Urothelium cell line (cell line): Measurements from ENCODE around the gene BCAT1.
"Not testable (repeated sequence)": the region's sequence is repeated elsewhere in the genome, so short reads cannot be mapped to it uniquely, and the experiment has no call there.

Experiments used
- DNase-seq: peaks from one replicate; pipeline ENCODE4 v3.0.0; 2011; ENCODE audit warnings: low spot score, mixed read lengths
- FAIRE-seq: peaks from 2 replicates; lab custom pipeline; 2011; peaks lifted over from hg19 to GRCh38; lab: Jason Lieb, UNC

BCAT1 gene

GRCh38 chr12:24864796-24865125, 84.1 kb downstream of the BCAT1 start:
- FAIRE-seq, result no peak
- peak; percentile 46 for DNase-seq

- FAIRE-seq (no peak), DNase-seq (no peak)
Observed at GRCh38 chr12:24861766-24862540, 86.9 kb downstream of the BCAT1 start.

- FAIRE-seq (no peak), DNase-seq (no peak)
Observed at GRCh38 chr12:24860546-24860945, 88.4 kb downstream of the BCAT1 start.

GRCh38 chr12:24856541-24856940, 92.4 kb downstream of the BCAT1 start:
- FAIRE-seq (no peak), DNase-seq (no peak)

- FAIRE-seq (no peak), DNase-seq (no peak)
Observed at GRCh38 chr12:24854908-24855307, 94.0 kb downstream of the BCAT1 start.

- no peak for FAIRE-seq
- DNase-seq, result no peak
Observed at GRCh38 chr12:24854017-24854416, 94.9 kb downstream of the BCAT1 start.

GRCh38 chr12:24853588-24853987, 95.3 kb downstream of the BCAT1 start:
- FAIRE-seq (no peak), DNase-seq (no peak)

- FAIRE-seq, result no peak
- DNase-seq, result no peak
Observed at GRCh38 chr12:24853094-24853493, 95.8 kb downstream of the BCAT1 start.

GRCh38 chr12:24852420-24852819, 96.5 kb downstream of the BCAT1 start:
- FAIRE-seq (no peak), DNase-seq (no peak)

- not testable (repeated sequence) for FAIRE-seq, DNase-seq
Observed at GRCh38 chr12:24851883-24852282, 97.0 kb downstream of the BCAT1 start.

- DNase-seq (no peak), FAIRE-seq (no peak)
Observed at GRCh38 chr12:24851341-24851740, 97.6 kb downstream of the BCAT1 start.

GRCh38 chr12:24850496-24850895, 98.4 kb downstream of the BCAT1 start:
- no peak for DNase-seq
- peak; percentile 40 for FAIRE-seq

- no peak for FAIRE-seq
Observed at GRCh38 chr12:24848941-24849477, 99.9 kb downstream of the BCAT1 start.

GRCh38 chr12:24846689-24847088, 102.2 kb downstream of the BCAT1 start:
- no peak for DNase-seq
- no peak for FAIRE-seq

More at GRCh38 chr12:24848941-24849477, 99.9 kb downstream of the BCAT1 start:
- DNase-seq, result no peak

GRCh38 chr12:24845615-24846014, 103.3 kb downstream of the BCAT1 start:
- DNase-seq, result no peak
- FAIRE-seq, result no peak

- FAIRE-seq (no peak), DNase-seq (no peak)
Observed at GRCh38 chr12:24840046-24840800, 108.7 kb downstream of the BCAT1 start.

- no peak for FAIRE-seq
- no peak for DNase-seq
Observed at GRCh38 chr12:24839268-24839791, 109.6 kb downstream of the BCAT1 start.

GRCh38 chr12:24838531-24838950, 110.4 kb downstream of the BCAT1 start:
- FAIRE-seq (peak; percentile 42), DNase-seq (no peak)

- DNase-seq (no peak), FAIRE-seq (no peak)
Observed at GRCh38 chr12:24835377-24835776, 113.5 kb downstream of the BCAT1 start.

- DNase-seq, result no peak
- no peak for FAIRE-seq
Observed at GRCh38 chr12:24833513-24833912, 115.4 kb downstream of the BCAT1 start.

GRCh38 chr12:24823808-24824515, 124.9 kb downstream of the BCAT1 start:
- no peak for FAIRE-seq

More at GRCh38 chr12:24823808-24824515, 124.9 kb downstream of the BCAT1 start:
- no peak for DNase-seq
